HCT116 (cell line): ENCODE data around the gene DDX28.

Source experiments
- EZH2 ChIP-seq: fragments of 200-600 bp; sonication (generic); IDR thresholded peaks from 2 replicates; pipeline ENCODE4 v1.6.1; 2017; ENCODE audit warnings: antibody characterized with exemption, mixed run types
- POLR2A ChIP-seq: IDR thresholded peaks from 2 replicates; pipeline ENCODE4 v1.7.0; 2011; ENCODE audit warnings: borderline replicate concordance; ENCODE audit not compliant: insufficient read depth, insufficient read length; ENCODE audit errors: extremely low read depth
- RAD21 ChIP-seq: IDR thresholded peaks from 2 replicates; pipeline ENCODE4 v1.6.1; 2012; ENCODE audit warnings: low read depth, mild to moderate bottlenecking
- SIN3A ChIP-seq: IDR thresholded peaks from 2 replicates; pipeline ENCODE4 v1.6.1; 2012; ENCODE audit warnings: low read depth

- TF ChIP-seq EZH2 (no peak), RAD21 (no peak), POLR2A (no peak), SIN3A (no peak)
Measured at GRCh38 chr16:67982011-67982696, 40.9 kb downstream of the DDX28 start.
